HG02798 (cell line): Measurements from ENCODE around the gene DMAC2L.
"Not testable (repeated sequence)": the region's sequence is repeated elsewhere in the genome, so short reads cannot be mapped to it uniquely, and the experiment has no call there.

ENCODE experiments used
- ATAC-seq: cut with Tn5 transposase; IDR thresholded peaks from one replicate; pipeline ENCODE4 v1.9.1; 2021; ENCODE audit warnings: mild to moderate bottlenecking; ENCODE audit not compliant: unreplicated experiment, poor library complexity

Gene DMAC2L

GRCh38 chr14:50352584-50352983, 40.5 kb downstream of the DMAC2L start:
- ATAC-seq = no peak

- no peak for ATAC-seq
Observed at GRCh38 chr14:50353126-50353525, 41.0 kb downstream of the DMAC2L start.

GRCh38 chr14:50354527-50354926, 42.4 kb downstream of the DMAC2L start:
- no peak for ATAC-seq

DNA sequence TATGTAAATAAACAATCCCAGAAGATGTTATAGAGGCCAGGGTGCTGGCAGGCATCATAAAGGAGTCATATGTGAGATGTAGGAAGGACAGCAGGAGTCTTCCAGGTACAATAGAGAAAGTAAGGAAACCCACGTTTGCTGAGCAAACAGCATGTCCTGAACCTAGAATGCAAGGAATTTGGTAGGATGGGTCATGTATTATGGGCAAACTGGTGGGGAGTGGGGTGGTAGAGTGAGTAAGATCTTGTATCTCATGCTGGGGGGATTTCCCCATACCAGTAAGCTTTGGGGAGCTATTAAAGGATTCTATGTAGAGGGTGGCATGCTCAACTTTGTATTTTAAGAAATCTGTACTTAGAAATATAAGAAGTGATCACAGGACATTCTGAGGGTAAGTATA, 43.6 kb downstream of the DMAC2L start:
- no peak for ATAC-seq

DNA sequence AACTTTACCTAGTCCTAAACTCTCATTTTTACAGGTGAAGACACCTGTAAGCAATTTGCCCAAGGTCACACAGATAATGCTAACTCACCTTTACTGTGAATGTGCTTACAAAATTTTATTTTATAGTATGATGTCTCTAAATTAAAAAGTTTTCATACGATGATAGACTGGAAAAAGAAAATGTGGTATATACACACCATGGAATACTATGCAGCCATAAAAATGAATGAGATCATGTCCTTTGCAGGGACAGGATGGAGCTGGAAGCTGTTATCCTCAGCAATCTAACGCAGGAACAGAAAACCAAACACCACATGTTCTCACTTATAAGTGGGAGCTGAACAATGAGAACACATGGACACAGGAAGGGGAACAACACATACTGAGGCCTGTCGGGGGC, 44.2 kb downstream of the DMAC2L start:
- ATAC-seq = not testable (repeated sequence)

DNA sequence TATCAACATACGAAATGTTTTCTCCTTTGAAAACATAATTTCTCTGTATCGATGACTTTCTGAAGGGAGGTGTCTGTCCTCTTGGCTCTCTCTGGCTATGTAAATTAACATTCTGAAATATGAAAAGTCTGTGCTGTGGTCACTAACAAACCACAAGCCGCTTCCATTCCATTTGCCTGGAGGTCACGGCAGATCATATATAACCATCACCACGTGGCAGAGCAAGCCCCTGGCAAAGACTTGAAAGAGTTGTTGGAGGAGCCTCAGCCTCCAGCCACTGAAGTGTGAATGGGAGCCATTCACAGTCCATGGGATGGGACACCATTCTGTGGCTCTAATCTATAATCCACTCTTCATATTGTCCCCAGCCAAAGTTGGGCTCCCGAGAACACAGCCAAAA, 45.0 kb downstream of the DMAC2L start:
- no peak for ATAC-seq

DNA sequence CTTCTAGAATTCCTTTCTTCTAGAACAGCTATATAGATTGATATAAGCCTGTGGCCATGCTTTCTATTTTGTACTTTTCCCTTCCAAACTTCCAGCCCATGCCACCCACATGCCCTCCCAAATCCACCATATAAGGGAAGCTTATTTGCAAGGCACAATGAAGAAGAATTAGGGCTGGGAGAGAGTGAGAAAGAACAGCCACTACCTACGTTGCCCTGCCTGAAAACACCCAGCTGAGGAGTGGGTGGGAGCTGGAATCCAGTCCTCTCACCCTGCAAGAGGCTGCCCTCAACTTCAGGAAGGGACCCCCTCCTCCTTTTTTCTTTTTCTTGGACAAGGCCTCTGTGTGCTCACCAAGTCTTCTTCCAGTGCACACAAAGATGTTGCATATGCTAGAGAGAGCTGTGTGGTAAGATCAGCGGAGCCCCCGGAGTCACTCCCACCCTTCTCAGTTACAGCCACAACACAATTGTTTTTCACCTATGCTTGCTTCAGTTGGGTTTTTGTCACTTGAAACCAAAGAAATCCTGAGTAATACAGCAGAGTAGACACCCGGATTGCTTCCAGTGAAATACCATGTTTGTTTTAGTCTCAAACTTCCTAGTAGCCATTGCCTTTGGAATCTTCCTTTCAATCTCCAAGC, 45.8 kb downstream of the DMAC2L start:
- no peak for ATAC-seq

- ATAC-seq = no peak
Observed at GRCh38 chr14:50359631-50360030, 47.5 kb downstream of the DMAC2L start.

GRCh38 chr14:50360093-50360492, 48.0 kb downstream of the DMAC2L start:
- no peak for ATAC-seq

GRCh38 chr14:50360851-50361250, 48.7 kb downstream of the DMAC2L start:
- ATAC-seq = no peak

DNA sequence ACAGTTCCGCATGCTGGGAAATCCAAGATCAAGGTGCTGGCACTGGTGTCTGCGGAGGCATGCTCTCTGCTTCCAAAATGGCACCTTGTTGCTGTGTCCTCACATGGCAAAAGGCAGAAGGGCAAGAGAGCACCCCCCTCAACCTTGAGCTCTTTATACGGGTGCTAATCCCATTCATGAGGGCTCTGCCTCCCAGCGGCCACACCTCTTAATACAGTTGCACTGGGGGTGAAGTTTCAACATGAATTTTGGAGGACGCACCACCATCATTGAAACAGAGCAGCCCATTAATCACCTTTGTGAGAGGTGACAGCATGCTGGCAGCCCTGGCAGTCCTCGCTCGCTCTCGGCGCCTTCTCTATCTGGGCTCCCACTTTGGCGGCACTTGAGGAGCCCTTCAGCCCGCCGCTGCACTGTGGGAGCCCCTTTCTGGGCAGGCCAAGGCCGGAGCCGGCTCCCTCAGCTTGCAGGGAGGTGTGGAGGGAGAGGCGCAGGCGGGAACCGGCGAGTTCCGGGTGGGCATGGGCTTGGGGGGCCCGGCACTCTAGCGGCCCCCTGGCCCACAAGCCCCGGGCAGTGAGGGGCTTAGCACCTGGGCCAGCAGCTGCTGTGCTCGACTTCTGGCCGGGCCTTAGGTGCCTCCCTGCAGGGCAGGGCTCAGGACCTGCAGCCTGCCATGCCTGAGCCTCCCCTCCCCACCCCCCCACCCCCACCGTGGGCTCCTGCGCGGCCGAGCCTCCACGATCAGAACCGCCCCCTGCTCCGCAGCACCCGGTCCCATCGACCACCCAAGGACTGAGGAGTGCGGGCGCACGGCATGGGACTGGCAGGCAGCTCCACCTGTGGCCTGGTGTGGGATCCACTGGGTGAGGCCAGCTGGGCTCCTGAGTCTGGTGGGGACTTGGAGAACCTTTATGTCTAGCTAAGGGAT, 49.6 kb downstream of the DMAC2L start:
- ATAC-seq = not testable (repeated sequence)

DNA sequence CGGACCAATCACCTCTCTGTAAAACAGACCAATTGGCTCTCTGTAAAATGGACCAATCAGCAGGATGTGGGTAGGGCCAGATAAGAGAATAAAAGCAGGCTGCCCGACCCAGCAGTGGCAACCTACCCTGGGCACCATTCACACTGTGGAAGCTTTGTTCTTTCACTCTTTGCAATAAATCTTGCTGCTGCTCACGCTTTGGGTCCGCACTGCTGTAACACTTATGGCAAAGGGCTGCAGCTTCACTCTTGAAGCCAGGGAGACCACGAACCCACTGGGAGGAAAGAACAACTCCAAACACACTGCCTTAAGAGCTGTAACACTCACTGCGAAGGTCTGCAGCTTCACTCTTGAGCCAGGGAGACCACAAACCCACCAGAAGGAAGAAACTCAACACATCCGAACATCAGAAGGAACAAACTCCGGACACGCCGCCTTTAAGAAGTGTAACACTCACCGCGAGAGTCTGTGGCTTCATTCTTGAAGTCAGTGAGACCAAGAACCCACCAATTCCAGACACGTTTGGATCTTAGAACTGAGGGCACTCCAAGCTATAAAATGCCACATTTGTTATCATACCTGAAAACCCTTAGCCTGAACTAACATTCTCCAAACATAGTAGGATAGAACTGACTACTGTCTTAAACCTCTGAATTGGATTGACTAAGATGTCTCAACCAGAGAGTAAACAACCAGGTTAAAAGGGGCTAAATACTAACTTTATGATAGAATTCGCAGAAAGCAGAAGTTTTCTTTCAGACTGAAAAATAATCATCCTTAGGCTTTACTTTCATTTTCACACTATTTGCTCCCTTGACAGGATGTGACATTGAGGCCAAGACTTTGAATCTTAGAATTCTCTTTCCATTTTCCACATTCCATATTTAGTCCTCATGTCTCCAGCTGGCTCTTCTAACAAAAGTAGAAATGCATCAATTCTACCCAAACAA, 50.9 kb downstream of the DMAC2L start:
- peak; percentile 15 for ATAC-seq

GRCh38 chr14:50363714-50364111, 51.6 kb downstream of the DMAC2L start:
- ATAC-seq = peak; percentile 98

DNA sequence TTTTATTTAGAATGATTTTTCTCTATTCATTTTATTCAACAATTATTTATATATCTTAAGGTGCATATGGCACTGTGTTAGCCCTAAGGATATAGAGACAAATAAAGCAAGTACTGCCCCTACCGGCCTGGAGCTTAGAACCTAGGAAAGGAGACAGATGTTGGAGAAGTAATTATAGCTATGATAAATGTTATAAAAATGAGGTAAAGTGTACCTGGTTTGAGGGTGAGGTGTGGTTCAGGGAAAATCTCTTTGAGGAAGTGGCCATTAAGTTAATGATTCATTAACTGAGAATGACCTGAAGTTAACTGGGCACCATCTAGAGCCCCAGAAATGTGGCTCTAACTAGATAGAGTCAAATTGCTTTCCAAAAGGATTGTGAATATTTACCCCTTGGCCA, 52.7 kb downstream of the DMAC2L start:
- ATAC-seq = no peak

GRCh38 chr14:50365572-50365971, 53.4 kb downstream of the DMAC2L start:
- not testable (repeated sequence) for ATAC-seq

- ATAC-seq = no peak
Observed at GRCh38 chr14:50366115-50366514, 54.0 kb downstream of the DMAC2L start.

DNA sequence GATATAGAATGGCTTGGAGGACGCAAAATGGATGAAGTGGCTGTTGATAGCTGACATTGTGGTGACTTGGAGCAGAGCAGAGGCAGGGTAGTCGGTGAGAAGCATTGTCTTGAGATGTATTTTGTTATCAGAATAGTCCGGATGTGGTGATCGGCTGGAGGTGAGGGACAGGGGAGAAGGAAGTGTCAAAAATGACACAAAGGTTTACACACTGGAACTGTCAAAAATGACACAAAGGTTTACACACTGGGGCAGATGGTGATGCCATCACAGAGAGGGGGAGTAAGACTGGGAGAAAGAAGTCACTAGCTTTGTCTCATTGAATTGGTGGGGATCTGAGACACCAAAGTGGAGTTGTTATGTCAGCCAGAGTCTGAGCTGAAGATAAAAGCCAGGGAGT, 54.5 kb downstream of the DMAC2L start:
- ATAC-seq = no peak

GRCh38 chr14:50371546-50371945, 59.4 kb downstream of the DMAC2L start:
- ATAC-seq = no peak

GRCh38 chr14:50373959-50374358, 61.8 kb downstream of the DMAC2L start:
- no peak for ATAC-seq

DNA sequence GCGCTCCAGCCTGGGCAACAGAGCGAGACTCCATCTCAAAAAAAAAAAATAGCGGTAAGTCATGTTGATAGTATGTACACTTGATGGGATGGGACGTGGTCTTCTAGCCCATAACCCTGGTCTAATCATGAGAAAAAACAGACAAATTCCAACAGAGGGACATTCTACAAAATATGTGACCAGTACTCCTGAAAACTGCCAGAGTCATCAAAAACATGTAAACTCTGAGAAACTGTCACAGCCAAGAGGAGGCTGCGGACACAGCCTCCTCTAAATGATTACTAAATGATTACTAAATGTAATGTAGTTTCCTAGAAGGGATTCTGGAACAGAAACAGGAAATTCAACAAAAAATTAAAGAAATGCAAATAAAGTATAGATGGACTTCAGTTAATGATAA, 63.6 kb downstream of the DMAC2L start:
- no peak for ATAC-seq
